ENCODE measurements around the gene ZNF474. TPM values are rescaled to one million over a fixed set of nuclear protein-coding genes. Genes with fewer than 3 reads are reported as not detected.

The ZNF474 gene
- total RNA-seq, 1 donor from 2014 or later: 0.13 TPM

Other genes with a start within 250 kb of the ZNF474 start
- 3.4 TPM for gene SRFBP1, start 167.6 kb upstream of the ZNF474 start, total RNA-seq
- gene LOX, start 51.3 kb upstream of the ZNF474 start, total RNA-seq: 2.1 TPM
- 0.23 TPM for gene SNCAIP, start 182.7 kb downstream of the ZNF474 start, total RNA-seq

Data from left lobe of liver (tissue), 1 donor.